ENCODE results near the gene HDGF.
A peak's percentile ranks its signal among the peaks of the same experiment; 100 is the strongest.

The HDGF gene

DNA sequence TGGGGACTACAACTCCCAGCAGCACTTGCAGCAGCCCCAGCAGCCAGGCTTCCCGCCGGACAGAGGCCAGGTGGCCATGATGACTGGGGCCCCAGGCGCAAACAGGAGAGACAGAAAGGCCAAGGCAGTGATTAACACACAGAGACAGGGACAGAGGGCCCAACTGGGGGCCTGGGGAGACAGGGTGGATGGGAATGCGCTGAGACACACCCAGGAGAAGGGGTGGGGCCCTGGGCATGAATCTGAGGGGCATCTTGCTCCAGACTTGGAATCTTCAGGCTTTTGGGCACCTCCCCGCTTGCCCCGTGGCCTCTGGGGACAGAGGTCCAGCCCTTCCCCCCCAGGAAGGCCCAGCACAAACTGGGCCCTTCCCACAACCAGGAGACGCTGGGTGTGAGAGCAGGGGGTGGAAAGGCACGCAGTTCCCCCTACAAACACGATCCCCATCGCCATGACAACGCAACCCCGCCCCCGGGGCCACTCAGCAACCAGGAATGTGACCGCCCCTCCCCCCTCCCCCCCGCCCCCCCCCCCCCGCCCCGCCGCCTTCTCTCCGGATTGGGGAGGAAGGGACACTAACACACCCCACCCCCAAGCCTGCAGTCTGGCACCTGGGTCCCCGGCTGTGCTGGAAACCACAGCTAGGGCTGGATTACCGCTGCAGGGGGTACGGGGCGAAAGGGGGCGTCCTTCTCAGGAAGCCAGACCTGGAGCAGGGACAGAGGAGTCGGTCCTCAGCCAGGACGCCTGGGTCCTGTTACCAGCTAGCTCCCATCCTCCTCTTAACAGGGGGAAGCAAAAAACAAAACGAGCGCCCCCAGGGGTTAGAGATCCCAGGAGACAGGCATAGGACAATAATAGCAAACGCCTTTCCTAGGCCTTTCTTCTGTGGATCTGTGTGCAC lies 4.5 kb downstream of the HDGF start:
- peak; percentile 43 to 52 for DNase-seq (ENCODE audit: low read depth in 2 of 2)

GRCh38 chr1:156746406-156746727 lies 5.1 kb downstream of the HDGF start:
- no peak for DNase-seq (ENCODE audit: low read depth in 2 of 2)

GRCh38 chr1:156745881-156746280 lies 5.6 kb downstream of the HDGF start:
- no peak for DNase-seq (ENCODE audit: low read depth in 2 of 2)

DNA sequence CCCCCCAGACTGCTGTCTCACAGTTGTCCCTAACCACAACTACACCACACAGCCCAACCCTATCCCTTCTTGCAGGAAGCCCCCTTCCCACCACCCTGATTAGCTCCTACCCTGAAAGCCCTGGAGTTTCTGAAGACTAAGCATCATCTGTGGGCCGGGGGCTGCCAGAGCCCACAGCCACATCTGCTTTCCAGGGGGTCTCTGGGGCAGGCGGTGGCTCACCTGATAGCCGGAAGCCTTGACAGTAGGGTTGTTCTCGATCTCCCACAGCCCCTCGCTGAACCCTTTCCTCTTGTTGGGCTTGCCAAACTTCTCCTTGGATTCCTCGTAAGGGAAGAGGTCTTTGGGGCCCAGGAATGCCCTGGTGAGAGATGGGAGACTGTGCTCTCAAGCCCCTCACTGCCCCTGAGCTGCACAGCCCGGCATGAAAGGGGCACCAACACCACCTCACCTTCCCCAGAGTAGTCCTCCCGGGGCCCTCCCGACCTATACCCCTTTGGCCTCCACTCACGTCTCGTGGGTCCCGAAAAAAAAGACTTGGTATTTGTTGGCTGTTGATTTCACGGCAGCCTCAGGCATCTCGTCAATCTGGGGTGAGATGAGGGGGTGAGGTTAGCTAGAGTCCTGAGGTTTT lies 6.6 kb downstream of the HDGF start:
- no peak for DNase-seq (ENCODE audit: low read depth in 2 of 2)

DNA sequence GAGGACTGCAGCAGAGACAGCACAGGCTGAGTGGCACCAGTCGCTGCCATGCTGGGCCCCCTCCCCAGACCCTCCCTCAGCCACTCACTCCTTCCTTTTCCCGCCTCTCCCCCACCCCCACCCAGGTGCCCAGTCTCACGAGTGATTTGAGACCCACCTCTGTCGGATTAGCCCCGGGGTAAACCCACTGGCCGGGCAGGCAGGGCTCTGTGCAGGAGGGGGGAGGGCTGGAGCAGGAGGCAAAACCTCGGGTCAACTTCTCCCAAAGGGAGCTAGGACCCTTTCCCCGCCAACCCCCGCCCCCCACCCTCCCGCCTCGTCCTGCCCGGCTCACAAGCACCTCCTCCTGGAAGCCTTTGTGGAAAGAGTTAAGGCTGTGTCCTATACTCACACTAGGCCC lies 7.1 kb downstream of the HDGF start:
- DNase-seq (ENCODE audit: low read depth in 2 of 2), result no peak

DNA sequence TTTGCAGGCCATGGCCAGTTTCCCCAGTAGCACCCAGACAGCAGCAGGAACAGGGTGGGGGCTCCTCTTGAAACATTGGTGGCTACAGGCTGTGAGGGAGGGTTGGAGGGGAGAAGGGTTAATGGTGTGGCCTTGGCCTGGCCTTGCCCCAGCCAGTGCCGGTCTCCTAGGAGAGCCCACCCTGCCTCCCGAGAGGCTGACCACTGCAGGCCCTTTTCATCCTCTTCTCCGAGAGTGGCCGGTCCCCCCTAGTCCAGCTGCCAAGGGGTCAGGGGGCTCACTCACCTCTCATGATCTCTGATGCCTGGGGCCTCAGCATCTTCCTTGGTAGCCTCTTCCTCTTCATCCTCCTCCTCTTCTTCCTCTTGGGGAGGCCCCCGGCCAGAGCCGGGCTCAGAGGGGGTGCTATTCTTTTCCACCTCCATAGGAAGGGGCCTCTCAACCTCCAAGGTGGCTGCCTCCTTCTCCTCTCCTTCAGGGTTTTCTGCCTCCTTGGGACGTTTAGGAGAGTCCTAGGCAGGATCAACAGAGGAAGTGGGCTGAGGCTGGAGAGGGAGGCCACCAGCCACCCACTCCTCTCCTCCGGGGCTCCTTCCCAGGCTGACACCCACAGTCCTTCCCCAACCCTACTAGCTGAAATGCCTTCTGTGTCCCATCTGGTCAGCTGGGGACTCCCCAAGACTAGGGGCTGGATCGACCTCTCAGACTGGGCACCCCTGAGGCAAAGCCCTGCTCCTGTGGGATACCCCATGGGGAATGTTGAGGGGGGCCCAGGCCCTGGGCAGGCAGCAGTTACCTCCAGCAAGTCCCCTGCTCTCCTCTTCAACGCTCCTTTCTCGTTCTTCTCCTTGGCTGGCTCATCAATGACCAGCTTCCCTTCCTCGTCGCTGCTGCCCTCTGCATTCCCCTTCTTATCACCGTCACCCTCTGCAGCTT lies 7.8 kb downstream of the HDGF start:
- no peak for DNase-seq (ENCODE audit: low read depth in 2 of 2)

DNA sequence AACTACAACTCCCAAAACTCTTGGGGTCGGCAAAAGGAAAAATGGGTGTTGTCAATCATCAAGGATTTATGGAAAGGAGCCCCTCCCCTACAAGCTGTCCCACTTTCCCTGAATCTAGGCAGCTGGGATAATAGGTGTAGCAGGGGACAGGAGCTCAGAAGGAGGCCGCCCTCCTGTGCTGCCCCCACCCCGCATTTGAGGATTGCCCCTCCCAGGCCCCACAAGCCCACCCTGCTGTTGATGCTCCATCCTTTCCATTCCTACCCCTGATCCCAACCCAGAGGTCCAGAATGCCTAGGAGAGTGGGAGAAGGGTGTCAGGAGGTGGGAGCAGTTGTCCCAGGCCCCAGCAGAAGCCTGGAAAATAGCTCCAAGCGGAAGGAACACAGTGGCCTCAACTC lies 8.7 kb downstream of the HDGF start:
- no peak for DNase-seq (ENCODE audit: low read depth in 2 of 2)

GRCh38 chr1:156742017-156742416 lies 9.5 kb downstream of the HDGF start:
- DNase-seq (ENCODE audit: low read depth in 2 of 2), result no peak

DNA sequence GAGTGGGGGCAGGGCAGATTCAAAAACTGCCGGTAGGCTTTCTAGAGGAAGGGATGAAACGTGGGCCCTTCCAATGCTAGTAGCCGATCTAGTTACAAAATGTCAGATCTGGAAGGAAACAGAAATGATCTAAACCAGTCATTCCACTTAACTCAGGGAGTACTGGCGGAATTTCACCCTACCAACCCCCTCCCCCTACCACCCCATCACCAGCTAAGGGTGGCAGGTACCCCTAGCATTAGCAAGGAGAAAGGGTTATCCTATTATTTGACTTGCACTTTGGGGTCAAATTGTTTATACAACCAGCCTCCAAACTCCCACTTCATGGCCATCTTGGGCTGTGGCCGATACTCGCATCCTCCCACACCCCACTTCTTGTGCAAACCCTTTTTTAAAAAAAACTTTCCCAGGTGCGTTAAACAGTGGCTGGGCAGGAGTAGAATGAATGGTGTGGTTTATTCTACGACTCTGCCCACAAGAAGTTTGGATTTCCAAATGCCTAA lies 9.9 kb downstream of the HDGF start:
- DNase-seq (ENCODE audit: low read depth in 2 of 2), result no peak

DNA sequence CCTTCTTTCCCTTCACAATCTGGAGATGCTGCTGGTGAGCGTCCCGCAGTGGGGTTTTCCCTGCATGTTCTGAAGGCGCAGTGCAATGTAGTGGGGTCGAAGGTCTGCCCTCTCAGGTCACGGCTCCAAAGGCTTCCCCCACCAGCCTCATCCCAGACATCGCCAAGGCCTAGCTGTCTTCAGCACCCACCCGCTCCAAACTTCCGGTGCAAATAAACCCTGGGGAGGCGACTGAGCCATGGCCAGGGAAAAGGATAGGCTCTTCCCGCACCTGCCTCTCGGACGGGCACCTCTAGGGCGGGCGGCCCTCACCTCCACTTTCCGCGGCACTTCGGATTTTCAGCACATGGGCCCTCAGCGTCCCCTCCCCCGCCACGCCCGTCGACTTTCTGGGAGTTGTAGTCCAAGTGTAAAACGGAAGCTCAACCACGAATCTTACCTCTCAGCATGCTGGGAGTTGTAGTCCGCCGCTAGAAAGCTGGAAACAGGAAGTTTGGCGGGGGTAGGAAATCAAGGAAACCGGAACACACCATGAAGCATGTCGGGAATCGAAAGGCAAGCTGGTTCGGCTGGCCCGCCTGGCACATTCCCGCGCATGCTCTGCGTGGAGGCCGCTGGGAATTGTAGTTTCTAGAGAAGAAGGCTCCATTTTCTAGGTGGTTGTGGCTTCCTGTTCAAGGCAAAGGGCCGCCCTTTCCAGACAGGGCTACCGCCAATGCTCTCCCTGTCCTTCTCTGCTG lies 10.6 kb downstream of the HDGF start, which contains the start of gene MRPL24:
MRPL24 (minus strand) TSS at position 348 of the 740 bp plus-strand sequence. CDS start 2,384 bp downstream, outside the sequence.
- peak; percentile 92 to 93 for DNase-seq (ENCODE audit: low read depth in 2 of 2)

DNA sequence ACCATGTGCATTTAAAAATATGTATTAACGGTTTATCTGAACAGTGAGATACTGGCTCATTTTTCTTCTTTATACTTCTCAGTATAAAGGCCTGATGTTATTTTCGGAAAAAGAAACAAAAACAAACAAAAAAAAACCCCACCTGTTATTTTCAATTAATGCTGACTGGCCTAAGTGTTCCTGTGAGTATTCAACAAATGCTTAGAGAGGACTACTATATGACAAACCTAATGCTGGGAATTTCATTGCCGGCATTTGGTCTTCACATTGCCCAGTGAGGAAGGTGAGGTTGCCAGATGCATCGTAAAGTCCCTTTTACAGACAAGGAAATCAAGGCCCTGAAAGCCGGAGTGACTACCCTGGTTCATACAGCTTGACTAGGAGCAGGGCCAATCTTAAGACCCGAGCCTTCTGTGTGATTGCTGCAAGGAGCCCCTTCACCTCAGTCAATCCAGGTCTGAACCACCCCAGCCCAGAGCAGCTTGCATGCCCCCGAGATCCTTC lies 11.2 kb downstream of the HDGF start:
- no peak for DNase-seq (ENCODE audit: low read depth in 2 of 2)

GRCh38 chr1:156738916-156739315 lies 12.6 kb downstream of the HDGF start:
- DNase-seq (ENCODE audit: low read depth in 2 of 2), result no peak

- no peak for DNase-seq (ENCODE audit: low read depth in 2 of 2)
Observed at GRCh38 chr1:156738407-156738806, 13.1 kb downstream of the HDGF start.

GRCh38 chr1:156733989-156734584 lies 17.4 kb downstream of the HDGF start:
- no peak for DNase-seq (ENCODE audit: low read depth in 2 of 2)

GRCh38 chr1:156728599-156729462 lies 22.6 kb downstream of the HDGF start, which contains the start of gene ISG20L2:
Gene ISG20L2 (minus strand): TSS chr1:156728766. CDS start chr1:156727652, 1,114 bp downstream.
- DNase-seq (ENCODE audit: low read depth in 2 of 2), result peak; percentile 91 to 96

- DNase-seq (ENCODE audit: low read depth in 2 of 2), result peak; percentile 73 to 78
Observed at GRCh38 chr1:156727926-156728598, 23.4 kb downstream of the HDGF start, which contains the start of gene METTL25B. Gene METTL25B (plus strand): TSS chr1:156728469. CDS start chr1:156729105, 636 bp downstream.

DNA sequence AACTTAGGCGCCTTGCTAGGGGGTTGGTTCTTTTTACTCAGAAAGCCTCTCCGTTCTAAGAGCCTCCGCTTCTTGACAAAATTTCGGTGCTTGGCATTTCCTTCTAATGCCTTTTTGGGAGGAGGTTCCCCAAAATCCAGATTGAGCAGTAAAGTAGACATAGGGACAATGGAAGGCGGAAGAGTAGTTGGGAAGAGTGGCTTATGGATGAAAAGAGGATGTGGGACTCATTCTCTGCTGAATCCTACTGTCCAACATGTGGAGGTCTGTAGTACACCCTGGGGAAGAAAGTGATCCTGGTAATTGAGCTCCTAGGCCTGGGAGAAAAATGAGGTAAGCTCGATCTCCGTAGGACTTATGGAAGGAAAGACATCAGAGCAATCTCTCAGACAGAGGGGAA lies 24.0 kb downstream of the HDGF start:
- DNase-seq (ENCODE audit: low read depth in 2 of 2), result no peak

DNA sequence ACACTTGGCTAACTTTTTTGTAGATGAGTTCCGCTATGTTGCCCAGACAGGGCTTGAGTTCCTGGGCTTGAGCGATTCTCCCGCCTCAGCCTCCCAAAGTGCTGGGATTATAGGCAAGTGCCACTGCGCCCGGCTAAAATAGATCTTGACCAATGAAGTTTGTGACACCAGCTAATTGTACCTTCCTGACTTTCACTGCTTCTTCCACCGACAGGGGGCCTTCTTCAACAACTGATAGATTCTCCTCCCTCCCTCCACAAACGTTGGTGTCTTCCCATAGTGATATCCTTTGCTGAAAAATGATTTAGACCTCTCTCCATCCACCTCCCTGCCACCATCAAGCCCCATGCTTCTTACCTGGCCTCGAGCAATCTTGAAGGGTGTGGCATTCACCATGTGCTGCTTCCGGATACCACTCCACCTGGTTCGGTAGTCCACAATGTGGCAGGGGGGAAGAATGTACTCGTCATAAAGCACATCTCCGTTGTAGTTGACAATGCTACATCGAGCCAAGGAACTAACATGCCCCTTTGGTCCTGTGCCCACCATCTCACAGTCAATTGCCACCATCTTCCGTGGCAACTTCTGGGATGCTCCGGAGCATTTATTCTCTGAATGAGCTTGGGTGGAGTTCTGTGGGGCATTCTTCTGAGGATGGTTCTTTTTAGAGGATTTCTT lies 24.8 kb downstream of the HDGF start:
- peak in 1 of 2 donors; percentile 59 for DNase-seq (ENCODE audit: low read depth in 2 of 2)

Measured in stimulated activated CD4-positive, alpha-beta T cell treated with anti-CD3 and anti-CD28 coated beads, Interleukin-4, amount 100 ng/mL, for 48 hours (primary cell).